ENCODE measurements around the gene MAF.

Gene MAF

GRCh38 chr16:79559532-79559931 lies 41.0 kb downstream of the MAF start:
- H3K4me3 ChIP-seq (ENCODE audit: low read depth, low read length) = no peak overlapping the region
- DNase-seq (ENCODE audit: low read depth) = no peak

GRCh38 chr16:79557421-79557820 lies 43.1 kb downstream of the MAF start:
- no peak overlapping the region for H3K4me3 ChIP-seq (ENCODE audit: low read depth, low read length)
- no peak for DNase-seq (ENCODE audit: low read depth)

GRCh38 chr16:79554912-79555311 lies 45.6 kb downstream of the MAF start:
- DNase-seq (ENCODE audit: low read depth) = no peak

GRCh38 chr16:79550373-79550772 lies 50.2 kb downstream of the MAF start:
- H3K4me3 ChIP-seq (ENCODE audit: low read depth, low read length) = no peak overlapping the region
- no peak for DNase-seq (ENCODE audit: low read depth)

More at GRCh38 chr16:79554912-79555311, 45.6 kb downstream of the MAF start:
- no peak overlapping the region for H3K4me3 ChIP-seq (ENCODE audit: low read depth, low read length)

- no peak for DNase-seq (ENCODE audit: low read depth)
- no peak overlapping the region for H3K4me3 ChIP-seq (ENCODE audit: low read depth, low read length)
These were observed 53.5 kb downstream of the MAF start for GRCh38 chr16:79547085-79547484.
